ENCODE data around the gene TMEM132D.

TMEM132D gene

DNA sequence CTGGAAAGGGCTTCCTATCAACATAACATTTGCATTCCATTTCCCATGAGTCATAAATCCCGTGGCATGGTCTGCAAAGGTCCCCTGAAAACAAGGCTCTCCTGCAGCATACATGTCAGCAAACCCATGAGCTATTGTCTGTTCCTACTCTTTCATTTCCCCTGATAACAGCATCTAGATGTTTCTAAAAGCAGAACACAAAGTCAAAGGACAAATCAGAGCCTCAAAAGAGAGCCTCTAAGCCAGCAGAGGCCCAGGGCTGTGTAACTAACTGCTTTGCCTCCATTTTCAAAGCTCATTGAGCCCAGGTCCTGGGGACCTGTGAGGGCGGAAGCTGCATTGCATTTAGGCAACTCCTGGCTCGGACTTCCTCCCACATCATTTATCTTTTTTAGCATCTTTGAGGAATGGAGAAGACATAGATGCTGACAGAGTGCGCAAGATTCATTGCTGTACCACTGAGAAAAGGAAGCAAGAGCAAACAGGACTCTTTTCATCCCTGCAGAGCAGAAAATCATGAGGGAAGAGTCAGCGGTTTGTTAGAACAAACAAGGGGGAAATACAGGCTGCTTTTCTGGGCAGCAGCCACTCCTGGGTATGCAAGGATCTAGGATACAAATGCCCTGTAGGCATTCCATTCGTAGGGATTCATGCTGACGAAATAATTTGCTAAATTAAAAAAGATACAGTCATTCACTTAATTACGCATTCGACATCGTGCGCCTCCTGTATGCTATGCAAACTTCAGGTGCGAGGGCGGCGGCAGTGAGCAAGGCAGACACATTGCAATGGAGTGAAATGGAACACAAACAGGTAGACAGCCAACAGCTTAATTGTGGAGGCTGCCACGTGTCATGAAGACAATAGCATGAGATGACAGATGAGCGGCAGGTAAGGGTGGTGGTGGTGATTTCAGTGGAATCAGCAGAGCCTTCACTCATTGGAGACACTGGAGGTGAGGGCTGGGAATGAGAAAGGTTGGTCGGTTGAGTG is 131.0 kb downstream of the TMEM132D start:
- Histone ChIP-seq H3K4me1 (ENCODE audit: insufficient read depth, low read length) (peaks cover 26% of the 10 kb centered on the region), H3K27me3 (ENCODE audit: insufficient read depth, low read length) (no peaks in the 10 kb centered on the region), H3K9ac (ENCODE audit: low read depth, low read length) (peak overlapping the region; percentile 53), H3K9me3 (ENCODE audit: insufficient read depth, low read depth, low read length) (0 out of 2 replicates have a peak, but pooled peaks cover 3% of the 10 kb centered on the region), H3K36me3 (ENCODE audit: insufficient read depth, low read depth, low read length) (no peaks in the 10 kb centered on the region), H3K27ac (ENCODE audit: low read length) (peak overlapping the region; percentile 75), H3K4me3 (ENCODE audit: low read length) (no peak overlapping the region)

DNA sequence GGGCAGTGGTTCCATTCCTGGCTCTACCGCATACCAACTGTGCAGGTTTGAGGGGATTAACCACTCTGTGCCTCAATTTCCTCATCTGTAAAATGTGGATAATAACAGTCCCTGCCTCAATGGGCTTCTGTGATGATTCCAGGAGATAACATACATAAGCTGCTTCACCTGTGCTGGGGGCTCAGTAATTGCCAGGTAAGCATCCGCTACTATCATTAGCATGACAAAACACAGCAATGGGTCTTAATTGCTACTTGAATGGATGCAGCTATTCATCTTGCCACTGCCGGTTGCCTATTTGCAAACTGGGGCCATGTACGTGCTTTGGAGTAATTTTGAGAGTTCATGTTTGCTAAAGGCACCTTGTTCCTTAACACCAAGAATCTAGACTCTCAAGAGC is 132.6 kb downstream of the TMEM132D start:
- Histone ChIP-seq H3K36me3 (ENCODE audit: insufficient read depth, low read depth, low read length) (0 out of 2 replicates have a peak, but pooled peaks cover 3% of the 10 kb centered on the region), H3K4me3 (ENCODE audit: low read length) (peak overlapping the region; percentile 17; the same call in 1 of the 2 replicates), H3K9ac (ENCODE audit: low read depth, low read length) (peak overlapping the region; percentile 10; the same call in 1 of the 2 replicates), H3K27me3 (ENCODE audit: insufficient read depth, low read length) (no peaks in the 10 kb centered on the region), H3K4me1 (ENCODE audit: insufficient read depth, low read length) (peaks cover 26% of the 10 kb centered on the region), H3K9me3 (ENCODE audit: insufficient read depth, low read depth, low read length) (peaks cover 13% of the 10 kb centered on the region), H3K27ac (ENCODE audit: low read length) (no peak overlapping the region)

DNA sequence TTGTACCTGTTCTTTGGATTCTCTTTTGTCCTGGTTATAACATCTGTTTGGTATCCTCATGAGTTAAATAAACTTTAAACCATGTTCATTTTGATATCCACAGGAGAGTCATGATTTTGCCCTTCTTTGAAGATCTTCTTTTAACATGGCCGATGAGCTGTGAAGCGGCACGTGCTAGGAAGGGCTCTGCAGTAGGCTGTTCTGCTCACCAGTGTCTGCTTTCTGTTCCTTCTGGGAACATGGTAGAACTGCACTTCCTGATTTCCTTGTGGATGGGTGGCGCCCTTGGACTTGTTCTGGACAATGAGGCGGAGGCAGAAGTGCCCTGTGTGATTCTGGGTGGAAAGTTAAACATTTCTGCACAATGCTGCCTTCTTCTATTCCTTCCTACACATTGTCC is 138.1 kb downstream of the TMEM132D start:
- 0 out of 2 replicates have a peak, but pooled peaks cover 8% of the 10 kb centered on the region for H3K36me3 ChIP-seq (ENCODE audit: insufficient read depth, low read depth, low read length)
- H3K4me3 ChIP-seq (ENCODE audit: low read length): no peak overlapping the region
- H3K27me3 ChIP-seq (ENCODE audit: insufficient read depth, low read length): no peaks in the 10 kb centered on the region
- no peak overlapping the region for H3K27ac ChIP-seq (ENCODE audit: low read length)
- H3K4me1 ChIP-seq (ENCODE audit: insufficient read depth, low read length): peaks cover 3% of the 10 kb centered on the region
- H3K9me3 ChIP-seq (ENCODE audit: insufficient read depth, low read depth, low read length): peaks cover 21% of the 10 kb centered on the region
- no peak overlapping the region for H3K9ac ChIP-seq (ENCODE audit: low read depth, low read length)

DNA sequence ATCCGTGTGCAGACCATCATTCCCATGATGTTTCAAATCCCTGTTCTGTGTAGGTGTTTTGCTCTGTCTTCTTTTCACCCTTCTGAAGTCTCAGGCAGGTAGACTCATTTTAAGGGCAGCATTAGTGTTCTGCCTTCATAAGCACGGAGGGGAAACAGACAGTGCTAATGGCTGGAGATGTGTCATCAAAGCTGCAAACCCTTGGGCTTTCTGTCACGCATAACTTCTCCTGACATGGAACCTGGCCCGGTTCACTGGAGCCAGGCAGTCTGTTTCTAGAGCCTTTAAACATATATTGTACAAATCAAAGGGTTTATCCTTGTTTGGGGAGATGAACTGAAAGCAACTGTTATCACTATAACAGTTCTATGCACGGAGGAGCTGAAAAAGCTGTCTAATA is 141.4 kb downstream of the TMEM132D start:
- H3K36me3 ChIP-seq (ENCODE audit: insufficient read depth, low read depth, low read length): 0 out of 2 replicates have a peak, but pooled peaks cover 8% of the 10 kb centered on the region
- H3K4me1 ChIP-seq (ENCODE audit: insufficient read depth, low read length): no peaks in the 10 kb centered on the region
- no peaks in the 10 kb centered on the region for H3K27me3 ChIP-seq (ENCODE audit: insufficient read depth, low read length)
- H3K9ac ChIP-seq (ENCODE audit: low read depth, low read length): no peak overlapping the region
- H3K9me3 ChIP-seq (ENCODE audit: insufficient read depth, low read depth, low read length): peaks cover 17% of the 10 kb centered on the region
- H3K27ac ChIP-seq (ENCODE audit: low read length): no peak overlapping the region
- H3K4me3 ChIP-seq (ENCODE audit: low read length): no peak overlapping the region

DNA sequence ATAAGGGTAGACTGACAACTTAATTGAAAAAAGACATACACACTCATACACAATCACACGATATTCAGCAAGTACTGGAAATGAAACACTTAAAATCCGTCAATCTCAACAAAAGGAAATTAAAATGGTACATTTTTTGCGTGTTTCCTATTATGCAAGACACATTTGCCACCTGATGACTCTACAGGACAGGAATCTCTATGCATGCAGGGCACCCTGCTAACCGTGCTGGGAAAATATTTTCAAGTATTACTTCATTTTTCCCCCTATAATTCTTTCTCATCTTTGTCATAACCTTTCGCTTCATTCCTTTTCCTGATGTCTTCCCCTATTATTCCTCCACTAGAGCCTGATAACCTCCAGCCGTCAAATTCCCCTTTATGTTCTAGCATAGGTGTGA is 150.2 kb downstream of the TMEM132D start:
- no peak overlapping the region for H3K4me3 ChIP-seq (ENCODE audit: low read length)
- 0 out of 2 replicates have a peak, but pooled peaks cover 3% of the 10 kb centered on the region for H3K4me1 ChIP-seq (ENCODE audit: insufficient read depth, low read length)
- H3K9ac ChIP-seq (ENCODE audit: low read depth, low read length): no peak overlapping the region
- no peaks in the 10 kb centered on the region for H3K9me3 ChIP-seq (ENCODE audit: insufficient read depth, low read depth, low read length)
- no peaks in the 10 kb centered on the region for H3K36me3 ChIP-seq (ENCODE audit: insufficient read depth, low read depth, low read length)
- H3K27me3 ChIP-seq (ENCODE audit: insufficient read depth, low read length): no peaks in the 10 kb centered on the region; the same call in 1 of the 2 replicates
- H3K27ac ChIP-seq (ENCODE audit: low read length): no peak overlapping the region

DNA sequence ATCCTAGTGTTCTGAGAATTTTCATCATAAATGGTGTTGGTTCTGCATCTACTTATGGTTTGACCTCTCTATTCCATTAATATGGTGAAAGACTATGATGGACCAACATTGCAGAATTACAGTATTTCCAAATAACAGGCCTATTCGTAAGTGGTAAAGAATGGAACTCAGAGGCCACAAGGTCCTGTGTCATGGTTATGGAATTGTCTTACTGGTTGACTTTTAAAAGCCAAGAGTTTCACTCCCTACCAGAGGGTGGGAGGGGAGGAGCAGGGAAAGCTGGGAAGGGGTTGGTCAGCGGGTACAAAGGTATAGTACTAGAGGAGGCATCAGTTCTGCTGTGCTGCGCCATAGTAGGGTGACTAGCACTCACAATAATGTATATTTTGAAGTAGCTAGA is 153.4 kb downstream of the TMEM132D start:
- Histone ChIP-seq H3K4me3 (ENCODE audit: low read length) (no peak overlapping the region), H3K36me3 (ENCODE audit: insufficient read depth, low read depth, low read length) (no peaks in the 10 kb centered on the region), H3K4me1 (ENCODE audit: insufficient read depth, low read length) (peaks cover 3% of the 10 kb centered on the region; the same call in 1 of the 2 replicates)

DNA sequence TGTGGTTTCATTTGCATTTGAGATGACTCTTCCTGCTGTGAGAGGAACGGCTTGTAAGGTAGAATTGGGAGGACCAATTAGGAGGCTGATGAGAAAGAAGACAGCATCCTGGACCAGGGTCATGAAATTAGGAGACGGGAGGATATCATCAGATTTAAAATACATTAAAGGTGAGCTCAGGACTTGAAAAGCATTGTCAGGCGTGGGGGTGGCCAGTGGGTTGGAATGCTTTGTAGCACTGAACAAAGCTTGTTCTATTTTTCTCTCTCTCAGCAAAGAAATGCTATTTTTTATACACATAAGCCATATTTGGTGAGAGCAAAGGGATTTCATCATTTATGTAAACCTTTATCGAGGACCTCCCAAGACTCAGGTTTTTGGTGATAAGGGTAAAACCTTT is 157.5 kb downstream of the TMEM132D start:
- Histone ChIP-seq H3K9me3 (ENCODE audit: insufficient read depth, low read depth, low read length) (peaks cover 6% of the 10 kb centered on the region; the same call in 1 of the 2 replicates), H3K9ac (ENCODE audit: low read depth, low read length) (no peak overlapping the region), H3K27me3 (ENCODE audit: insufficient read depth, low read length) (no peaks in the 10 kb centered on the region), H3K4me1 (ENCODE audit: insufficient read depth, low read length) (no peaks in the 10 kb centered on the region; the same call in 1 of the 2 replicates), H3K27ac (ENCODE audit: low read length) (no peak overlapping the region), H3K36me3 (ENCODE audit: insufficient read depth, low read depth, low read length) (no peaks in the 10 kb centered on the region), H3K4me3 (ENCODE audit: low read length) (no peak overlapping the region)

More for the DNA sequence above, 153.4 kb downstream of the TMEM132D start:
- H3K9me3 ChIP-seq (ENCODE audit: insufficient read depth, low read depth, low read length): no peaks in the 10 kb centered on the region
- no peaks in the 10 kb centered on the region; the same call in 1 of the 2 replicates for H3K27me3 ChIP-seq (ENCODE audit: insufficient read depth, low read length)
- no peak overlapping the region for H3K27ac ChIP-seq (ENCODE audit: low read length)
- no peak overlapping the region for H3K9ac ChIP-seq (ENCODE audit: low read depth, low read length)

DNA sequence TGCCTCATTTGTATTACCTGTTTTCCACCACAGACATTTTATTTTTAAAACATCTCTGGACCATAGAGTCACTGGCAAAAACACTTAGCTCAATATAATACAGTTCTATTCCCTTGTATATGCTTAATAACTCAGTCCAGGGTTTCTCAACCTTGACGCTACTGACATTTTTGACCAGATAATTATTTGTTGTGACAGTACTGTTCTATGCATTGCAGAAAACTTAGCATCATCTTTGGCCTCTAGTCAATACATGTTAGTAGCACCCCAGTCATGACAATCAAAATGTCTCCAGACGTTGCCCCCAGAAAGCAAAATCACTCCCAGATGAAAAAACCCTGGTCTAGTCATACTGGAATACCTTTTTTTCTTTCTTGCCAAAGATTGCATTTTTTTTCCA is 174.7 kb downstream of the TMEM132D start:
- Histone ChIP-seq H3K27ac (ENCODE audit: low read length) (no peak overlapping the region), H3K36me3 (ENCODE audit: insufficient read depth, low read depth, low read length) (no peaks in the 10 kb centered on the region), H3K27me3 (ENCODE audit: insufficient read depth, low read length) (no peaks in the 10 kb centered on the region), H3K4me1 (ENCODE audit: insufficient read depth, low read length) (peaks cover 6% of the 10 kb centered on the region; the same call in 1 of the 2 replicates), H3K4me3 (ENCODE audit: low read length) (no peak overlapping the region), H3K9ac (ENCODE audit: low read depth, low read length) (no peak overlapping the region), H3K9me3 (ENCODE audit: insufficient read depth, low read depth, low read length) (0 out of 2 replicates have a peak, but pooled peaks cover 4% of the 10 kb centered on the region)

DNA sequence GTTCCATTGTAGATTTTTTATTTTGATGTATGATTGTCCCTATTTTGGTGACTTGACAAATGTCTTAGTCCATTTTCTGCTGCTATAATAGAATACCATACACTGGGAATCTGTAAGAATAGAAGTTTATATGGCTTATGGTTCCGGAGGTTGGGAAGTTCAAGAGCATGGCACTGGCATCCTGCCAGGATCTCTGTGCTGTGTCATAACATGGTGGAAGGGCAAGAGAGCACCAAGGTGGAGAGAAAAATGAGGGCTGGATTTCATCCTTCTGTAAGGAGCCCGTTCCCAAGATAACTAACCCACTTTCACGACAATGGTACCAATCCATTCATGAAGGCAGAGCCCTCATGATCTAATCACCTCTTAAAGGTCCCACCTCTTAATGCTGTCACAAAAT is 176.7 kb downstream of the TMEM132D start:
- H3K4me1 ChIP-seq (ENCODE audit: insufficient read depth, low read length): peaks cover 2% of the 10 kb centered on the region; the same call in 1 of the 2 replicates
- no peak overlapping the region for H3K9ac ChIP-seq (ENCODE audit: low read depth, low read length)
- no peak overlapping the region for H3K27ac ChIP-seq (ENCODE audit: low read length)

DNA sequence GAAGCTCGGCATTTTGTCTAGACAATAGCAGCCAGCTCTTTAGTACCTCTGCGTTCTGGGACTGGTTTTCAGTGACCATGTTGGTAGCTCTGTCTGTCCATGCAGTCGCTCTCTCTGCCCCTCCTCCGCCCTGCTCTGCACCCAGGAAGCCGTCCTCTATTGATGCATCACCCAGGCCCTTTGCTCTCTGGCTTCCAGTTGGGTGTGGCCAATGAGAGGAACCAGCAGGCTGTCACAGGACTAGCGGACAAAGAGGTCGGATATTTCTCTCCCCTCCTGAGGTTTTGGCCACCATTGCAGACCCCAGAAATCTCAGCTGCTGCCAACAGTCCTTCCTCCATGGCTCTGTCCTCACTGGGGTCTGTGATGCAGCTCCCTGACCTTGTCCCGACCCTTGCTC is 180.6 kb downstream of the TMEM132D start:
- H3K36me3 ChIP-seq (ENCODE audit: insufficient read depth, low read depth, low read length): no peaks in the 10 kb centered on the region
- no peaks in the 10 kb centered on the region for H3K27me3 ChIP-seq (ENCODE audit: insufficient read depth, low read length)
- no peak overlapping the region for H3K27ac ChIP-seq (ENCODE audit: low read length)
- H3K9ac ChIP-seq (ENCODE audit: low read depth, low read length): no peak overlapping the region
- H3K4me1 ChIP-seq (ENCODE audit: insufficient read depth, low read length): no peaks in the 10 kb centered on the region; the same call in 1 of the 2 replicates
- no peak overlapping the region for H3K4me3 ChIP-seq (ENCODE audit: low read length)
- no peaks in the 10 kb centered on the region for H3K9me3 ChIP-seq (ENCODE audit: insufficient read depth, low read depth, low read length)

More for the DNA sequence above, 176.7 kb downstream of the TMEM132D start:
- H3K27me3 ChIP-seq (ENCODE audit: insufficient read depth, low read length): no peaks in the 10 kb centered on the region
- H3K36me3 ChIP-seq (ENCODE audit: insufficient read depth, low read depth, low read length): no peaks in the 10 kb centered on the region
- H3K9me3 ChIP-seq (ENCODE audit: insufficient read depth, low read depth, low read length): no peaks in the 10 kb centered on the region
- H3K4me3 ChIP-seq (ENCODE audit: low read length): no peak overlapping the region

DNA sequence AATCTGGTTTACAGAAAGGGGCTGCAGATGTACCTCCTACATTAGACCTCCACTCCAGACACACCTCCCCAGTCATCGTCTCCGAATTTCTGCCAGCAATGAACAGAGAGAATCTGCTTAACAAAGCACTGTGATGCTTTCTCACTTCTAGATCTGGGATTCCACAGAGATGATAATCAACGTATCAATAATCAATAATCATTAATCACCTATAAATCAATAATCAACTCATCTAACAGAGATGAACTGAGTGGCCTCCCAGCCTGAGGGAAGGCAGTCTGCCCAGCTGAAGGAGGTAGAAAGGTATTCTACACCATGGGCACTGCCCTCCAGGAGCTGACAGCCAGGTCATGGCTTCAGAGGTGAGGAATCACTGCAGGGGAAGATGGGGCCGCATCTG is 183.2 kb downstream of the TMEM132D start:
- no peak overlapping the region for H3K27ac ChIP-seq (ENCODE audit: low read length)
- no peaks in the 10 kb centered on the region; the same call in 1 of the 2 replicates for H3K4me1 ChIP-seq (ENCODE audit: insufficient read depth, low read length)
- H3K4me3 ChIP-seq (ENCODE audit: low read length): no peak overlapping the region
- no peaks in the 10 kb centered on the region for H3K9me3 ChIP-seq (ENCODE audit: insufficient read depth, low read depth, low read length)
- H3K9ac ChIP-seq (ENCODE audit: low read depth, low read length): no peak overlapping the region
- H3K27me3 ChIP-seq (ENCODE audit: insufficient read depth, low read length): no peaks in the 10 kb centered on the region
- no peaks in the 10 kb centered on the region for H3K36me3 ChIP-seq (ENCODE audit: insufficient read depth, low read depth, low read length)
